HG03025 (cell line): ENCODE data around the gene METAP1D.

Experiments
- ATAC-seq: cut with Tn5 transposase; IDR thresholded peaks from one replicate; pipeline ENCODE4 v1.9.1; 2021; ENCODE audit warnings: mild to moderate bottlenecking, moderate library complexity; ENCODE audit not compliant: unreplicated experiment, low FRiP score

METAP1D gene

DNA sequence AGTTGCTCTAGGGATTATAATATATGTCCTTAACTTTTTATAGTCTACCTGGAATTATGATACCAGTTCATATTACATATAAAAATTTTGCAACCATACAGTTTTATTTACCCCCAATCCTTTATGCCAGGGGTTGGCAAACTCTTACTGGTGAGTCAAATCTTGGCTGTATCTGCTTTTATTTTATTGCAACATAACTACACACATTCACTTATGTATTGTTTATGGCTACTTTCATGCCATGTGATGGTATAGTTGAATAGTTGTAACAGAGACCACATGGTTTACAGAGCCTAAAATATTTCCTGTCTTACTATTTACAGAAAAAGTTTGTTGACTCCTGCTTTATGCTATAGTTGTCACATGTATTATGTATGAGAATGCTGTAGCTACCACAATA is 128.7 kb downstream of the METAP1D start:
- no peak for ATAC-seq

DNA sequence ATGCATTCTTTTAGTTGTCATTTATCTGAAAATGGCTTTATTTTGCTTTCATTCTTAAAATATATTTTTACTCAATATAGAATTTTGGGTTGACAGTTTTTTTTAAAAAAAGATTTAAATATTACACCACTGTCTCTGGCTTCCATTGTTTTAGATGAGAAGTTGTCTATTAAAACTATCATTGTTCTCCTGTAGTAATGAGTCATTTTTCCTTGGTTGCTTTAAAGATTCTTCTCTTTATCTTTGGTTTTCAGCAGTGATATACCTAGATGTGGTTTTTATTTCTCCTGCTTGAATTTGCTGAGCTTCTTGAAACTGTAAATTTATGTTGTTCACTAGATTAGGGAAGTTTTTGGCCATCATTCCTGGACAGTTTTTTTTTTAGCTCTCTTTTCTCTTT is 129.7 kb downstream of the METAP1D start:
- no peak for ATAC-seq
